Muscle of back (tissue), 11 donors: Measurements from ENCODE around the gene PDK2. TPM values are rescaled to one million over a fixed set of nuclear protein-coding genes. Genes with fewer than 3 reads are reported as not detected.

Source experiments
- DNase-seq, 3 donors: peaks; one replicate each; pipeline versions ENCODE4 v3.0.0 to v3.0.0-alpha.2; 2013
- polyA plus RNA-seq, 10 donors: library from polyadenylated mRNA; unstranded; fragments of 120-200 nt; gene quantifications; one replicate each; pipeline ENCODE4 v1.2.1, GENCODE V29; 2013; ENCODE audit not compliant: insufficient read length in 10 of 10

PDK2 gene
- polyA plus RNA-seq, 10 donors, result 39.8 to 69.0 (median 50.6) TPM

DNA sequence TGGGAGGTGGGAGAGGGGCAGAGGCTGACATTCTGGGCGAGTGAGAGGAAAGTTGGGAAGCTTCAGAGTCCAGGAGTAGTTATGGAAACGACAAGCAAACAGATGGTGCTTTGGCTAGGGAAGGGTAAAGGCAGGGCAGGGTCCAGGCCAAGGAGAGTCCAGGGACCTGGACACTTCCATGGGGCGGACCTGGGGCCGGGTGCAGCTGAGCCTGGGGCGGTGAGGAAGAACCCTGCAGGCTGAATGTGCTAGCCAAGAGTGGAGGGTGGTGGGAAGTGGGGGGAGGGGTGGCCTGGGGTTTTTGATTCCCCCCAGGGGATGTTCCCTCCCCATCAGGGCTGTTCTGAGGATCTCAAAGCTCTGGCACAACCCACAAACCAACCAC lies 52.7 kb downstream of the PDK2 start:
- DNase-seq, result peak in 2 of 3 donors; percentile 71 to 88

DNA sequence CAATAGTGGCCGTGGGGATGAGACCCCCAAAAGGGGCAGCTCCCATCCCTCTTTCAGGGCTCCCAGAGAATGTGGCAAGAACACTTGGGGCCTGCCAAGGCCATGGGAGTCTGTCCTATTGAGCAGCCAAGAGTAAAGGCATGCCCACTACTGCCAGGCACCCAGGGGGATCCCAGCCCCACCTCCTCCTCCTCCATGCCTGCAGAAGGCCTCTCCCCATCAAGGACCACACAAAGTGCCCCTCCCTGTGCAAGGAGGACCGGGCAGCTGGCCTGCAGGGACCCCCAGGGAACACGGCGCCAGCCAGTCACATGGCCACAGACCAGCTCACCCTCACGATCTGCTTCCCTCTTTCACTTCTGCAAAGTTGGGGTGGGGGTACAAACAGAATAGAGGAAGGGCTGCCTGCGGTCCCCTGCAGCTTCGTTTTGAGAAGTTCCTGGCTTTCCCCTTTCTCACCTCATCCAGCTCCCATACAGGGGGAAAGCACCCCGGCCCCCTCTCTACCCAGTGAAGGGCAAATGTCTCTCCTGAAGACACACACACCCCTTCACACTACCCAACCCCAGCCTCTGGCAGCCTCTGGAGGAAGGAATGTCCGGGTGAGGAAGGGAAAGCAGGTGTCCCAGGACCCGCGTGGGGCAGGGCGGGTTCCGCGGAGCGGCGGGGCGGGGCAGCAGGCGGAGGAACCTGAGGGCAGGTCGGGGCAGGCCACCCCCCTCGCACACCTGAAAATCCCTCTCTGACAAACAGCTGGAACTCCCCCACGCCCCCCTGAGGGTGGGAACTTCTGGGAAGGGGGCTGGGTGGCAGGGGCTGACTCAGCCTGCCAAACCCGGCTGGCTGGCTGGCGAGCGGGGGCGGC lies 53.3 kb downstream of the PDK2 start:
- peak in 2 of 3 donors; percentile 48 to 82 for DNase-seq

DNA sequence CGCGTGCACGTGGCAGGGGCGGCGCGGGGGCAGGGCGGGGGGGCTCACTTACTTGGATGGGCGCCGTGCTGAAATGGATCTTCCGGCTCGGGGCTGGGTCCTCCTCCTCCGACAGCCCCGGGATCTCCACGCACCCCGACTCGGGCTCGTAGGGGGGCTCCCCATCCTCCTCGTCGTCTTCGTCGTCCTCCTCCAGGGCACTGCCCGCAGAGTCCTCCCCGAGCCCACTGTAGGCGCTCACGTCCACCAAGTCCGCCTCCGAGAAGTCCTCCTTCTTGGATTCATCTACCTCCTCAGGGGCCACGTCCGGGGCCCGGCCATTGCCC lies 53.9 kb downstream of the PDK2 start:
- peak in 1 of 3 donors; percentile 63 for DNase-seq

DNA sequence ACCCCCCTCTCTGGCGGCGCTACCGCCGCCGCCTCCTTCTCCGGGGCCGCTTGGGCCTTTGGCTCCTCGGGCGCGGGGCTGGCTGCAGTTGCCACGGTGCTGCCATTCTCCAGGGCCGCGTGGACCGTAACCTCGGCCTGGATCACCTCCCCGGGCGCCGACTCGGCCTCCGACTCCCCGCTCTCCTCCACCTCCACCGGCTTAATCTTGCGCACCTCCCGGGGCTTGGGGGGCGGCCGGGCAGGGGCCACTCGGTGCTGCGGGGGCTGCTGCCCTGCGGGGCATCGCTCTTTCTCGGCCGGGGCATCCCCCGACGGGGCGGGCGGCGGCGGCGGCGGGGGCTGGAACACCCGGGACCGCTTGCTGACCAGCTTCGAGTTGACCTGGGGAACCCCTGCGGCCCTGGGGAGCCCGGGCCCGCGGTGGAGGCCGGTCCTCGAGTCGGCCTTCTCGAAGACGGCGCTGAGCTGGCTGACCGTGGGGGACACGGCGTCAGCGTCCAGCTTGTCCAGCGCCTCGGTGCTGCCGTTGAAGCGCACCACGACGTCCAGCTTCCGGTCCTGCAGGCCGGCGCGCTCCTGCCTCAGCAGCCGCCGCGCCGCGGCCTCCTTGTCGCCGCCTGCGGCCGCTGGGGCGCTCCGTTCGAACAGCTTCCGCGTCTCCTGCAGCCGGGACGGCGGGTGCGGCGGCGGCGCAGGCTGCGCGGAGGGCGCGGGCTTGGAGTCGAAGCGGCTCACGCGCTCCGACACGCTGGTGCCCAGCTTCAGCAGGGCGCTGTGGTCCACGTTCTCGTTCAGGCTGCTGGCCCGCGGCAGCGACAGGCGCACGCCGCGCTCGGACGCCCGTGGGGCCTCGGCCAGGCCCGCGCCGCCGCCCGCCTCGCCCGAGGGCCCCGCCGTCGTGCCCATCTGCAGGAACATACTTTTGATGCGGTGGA lies 54.5 kb downstream of the PDK2 start:
- DNase-seq, result peak in 2 of 3 donors; percentile 52 to 79

DNA sequence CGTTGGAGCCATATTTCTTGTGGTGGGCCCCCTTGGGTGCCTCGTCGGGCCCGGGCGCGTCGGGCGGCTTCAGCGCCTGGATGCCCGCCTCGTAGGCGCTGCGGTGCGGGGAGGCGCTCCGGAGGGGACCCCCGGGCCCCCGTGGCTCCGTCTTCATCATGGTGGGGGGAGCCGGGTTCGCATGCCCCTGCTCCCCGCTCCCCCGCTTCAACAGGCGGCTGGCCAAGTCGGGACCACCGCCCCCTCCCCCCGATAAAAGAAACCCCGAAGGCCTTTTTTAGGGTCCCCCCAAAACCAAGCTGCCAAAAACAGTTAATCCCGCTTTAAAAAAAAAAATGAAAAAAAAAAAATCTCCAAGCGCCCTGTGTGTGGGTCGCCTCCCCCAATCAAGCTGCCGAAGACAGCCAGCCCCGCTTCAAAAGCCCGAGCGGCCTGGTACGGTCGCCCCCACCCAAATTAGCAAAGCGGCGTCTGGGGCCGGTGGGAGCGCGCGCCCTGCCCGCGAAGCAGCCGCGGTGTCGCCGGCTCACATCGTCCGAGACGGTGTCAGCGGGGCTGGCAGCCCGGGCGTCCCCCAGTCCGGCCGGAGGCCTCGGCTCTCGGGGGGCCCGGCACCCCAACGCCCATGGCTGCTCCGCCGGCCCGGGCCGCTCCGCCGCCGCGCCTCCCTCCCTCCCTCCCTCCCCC lies 55.3 kb downstream of the PDK2 start, which contains the start of gene PPP1R9B:
TSS of gene PPP1R9B (minus strand) at position 324 of the 687 bp plus-strand sequence. CDS start at position 160, 164 bp downstream.
- no peak for DNase-seq

DNA sequence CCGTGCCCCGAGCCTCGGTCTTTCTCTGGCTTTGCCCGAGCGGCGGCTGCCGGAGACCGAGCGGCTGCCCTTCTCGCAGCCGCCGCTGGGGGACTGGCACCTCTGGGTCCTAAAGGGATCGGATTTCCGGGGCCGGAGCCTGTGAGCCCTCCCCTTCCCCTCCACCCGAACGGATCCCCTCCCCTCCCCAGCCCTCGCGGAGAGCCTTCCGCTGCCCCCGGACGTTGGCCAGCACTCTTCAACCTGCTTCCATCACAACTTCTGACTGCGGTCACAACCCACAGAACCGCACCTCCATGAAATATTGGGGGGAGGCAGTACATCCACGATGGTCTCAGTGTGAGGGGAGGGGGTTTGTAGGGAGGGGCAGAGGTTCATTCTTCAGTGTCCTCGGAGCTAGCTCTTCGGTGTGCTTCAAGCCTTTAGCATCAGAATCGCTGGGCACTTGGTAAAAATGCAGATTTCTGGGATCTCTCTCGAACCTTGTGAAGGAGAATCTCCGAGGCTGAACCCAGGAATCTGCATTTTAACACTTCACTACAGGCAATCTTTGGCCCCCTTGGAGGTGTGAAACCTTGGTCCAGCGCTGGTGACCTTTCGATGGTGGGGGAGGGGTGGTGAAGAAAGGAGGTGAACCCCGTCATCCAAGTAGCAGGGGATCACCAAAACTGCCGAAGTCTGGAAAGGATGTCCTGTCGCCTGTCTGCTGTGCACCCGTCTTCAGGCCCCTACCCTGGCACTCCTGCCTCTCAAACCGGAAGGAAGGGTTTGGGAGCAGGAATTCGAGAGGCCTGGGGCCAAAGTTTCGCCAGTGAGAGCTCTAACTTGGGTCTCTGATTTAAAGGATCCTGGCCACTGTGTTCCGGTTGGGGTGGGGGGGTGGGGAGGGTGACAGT lies 56.1 kb downstream of the PDK2 start:
- peak; percentile 89 to 97 (median 94) for DNase-seq

DNA sequence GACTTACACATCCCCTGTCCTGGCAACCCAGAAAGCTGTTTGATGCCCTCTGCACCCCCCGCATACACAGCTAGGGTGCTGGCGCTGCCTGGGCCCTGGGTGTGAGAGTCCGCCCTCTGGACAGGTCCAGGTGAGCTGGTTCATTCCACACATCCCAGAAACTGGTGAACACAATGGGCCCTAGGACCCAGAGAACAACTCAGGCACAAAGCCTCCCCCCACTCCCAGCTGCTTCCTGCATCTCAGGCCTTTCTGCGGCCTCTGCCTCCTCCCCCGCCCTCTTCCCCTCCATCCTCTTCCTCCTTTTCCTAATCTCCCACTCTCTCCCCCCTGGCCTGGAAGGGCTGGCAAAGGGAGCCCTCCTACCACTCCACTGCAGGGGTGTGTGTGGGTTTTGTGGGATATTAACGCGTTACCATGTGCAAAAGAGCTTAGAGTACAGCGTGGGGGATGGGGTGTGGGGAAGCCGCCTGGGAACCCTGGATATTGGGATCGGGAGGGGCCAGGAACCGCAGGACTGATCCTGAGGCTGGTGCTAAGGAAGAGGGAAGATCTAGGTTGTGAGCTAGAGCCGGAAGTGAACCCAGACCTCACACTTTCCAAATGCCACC lies 56.9 kb downstream of the PDK2 start:
- peak; percentile 92 to 97 (median 92) for DNase-seq

DNA sequence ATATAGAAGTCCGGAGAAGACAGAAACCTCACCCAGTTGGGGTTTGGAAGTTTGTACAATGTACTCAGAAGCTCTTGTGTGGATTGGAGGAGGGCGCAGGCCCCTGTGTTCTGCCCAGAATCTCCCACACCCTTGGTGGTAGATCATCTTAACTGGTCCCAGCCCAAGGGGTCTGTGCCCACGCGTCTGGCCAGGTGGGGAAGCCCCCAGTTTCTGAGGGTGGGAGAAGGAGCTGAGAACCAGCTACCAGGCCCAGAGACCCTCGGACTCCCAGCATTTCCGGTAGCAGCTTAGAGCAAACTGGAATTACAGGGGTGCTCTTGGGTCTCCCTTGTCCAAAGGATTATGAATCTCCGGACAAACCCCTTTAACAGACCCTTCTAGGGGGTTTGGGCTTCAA lies 57.6 kb downstream of the PDK2 start:
- DNase-seq, result no peak

DNA sequence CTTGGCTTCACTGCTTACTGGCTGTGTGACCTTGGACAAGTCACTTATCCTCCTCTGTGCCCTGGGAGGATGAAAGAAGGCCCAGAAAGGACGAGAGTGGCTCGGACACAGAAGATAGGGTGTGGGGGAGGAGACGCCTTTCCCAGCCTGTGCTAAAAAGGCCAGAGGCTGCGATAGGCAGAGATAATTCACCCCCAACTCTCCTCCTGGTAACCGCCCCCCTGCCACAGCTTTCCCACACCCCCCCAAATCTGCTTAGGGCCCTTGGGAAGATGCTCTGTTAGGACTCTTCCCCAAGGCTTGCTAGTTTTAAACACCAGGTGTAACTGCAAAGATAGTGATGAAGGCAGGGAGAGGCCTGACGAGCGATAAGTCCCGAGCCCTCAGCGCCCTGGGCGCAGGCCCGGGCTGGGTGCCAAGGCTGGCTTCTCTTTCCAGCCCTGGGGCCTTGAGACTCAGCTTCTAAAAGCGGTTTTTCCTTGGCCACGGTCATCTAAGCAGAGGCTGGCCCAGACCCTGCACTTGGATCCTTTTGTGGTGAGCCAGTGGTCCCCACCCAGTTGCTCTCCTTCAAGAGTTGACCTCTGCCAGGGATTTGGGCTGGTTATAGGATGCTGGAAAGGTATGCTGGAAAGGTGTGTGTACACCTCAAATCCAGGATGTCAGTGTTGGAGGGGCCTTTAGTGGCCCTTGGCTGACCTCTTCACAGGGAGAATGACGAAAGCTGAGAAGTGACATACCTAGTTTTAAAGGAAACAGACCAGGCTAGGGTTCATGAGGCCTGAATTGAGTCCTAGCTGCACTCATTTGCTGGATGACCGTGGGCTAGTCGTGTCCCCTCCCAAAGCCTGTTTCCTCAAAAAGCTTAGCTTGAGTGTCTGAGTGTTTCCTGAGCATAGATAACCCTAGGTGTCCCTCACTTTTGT lies 58.8 kb downstream of the PDK2 start:
- DNase-seq, result peak in 2 of 3 donors; percentile 65 to 80

DNA sequence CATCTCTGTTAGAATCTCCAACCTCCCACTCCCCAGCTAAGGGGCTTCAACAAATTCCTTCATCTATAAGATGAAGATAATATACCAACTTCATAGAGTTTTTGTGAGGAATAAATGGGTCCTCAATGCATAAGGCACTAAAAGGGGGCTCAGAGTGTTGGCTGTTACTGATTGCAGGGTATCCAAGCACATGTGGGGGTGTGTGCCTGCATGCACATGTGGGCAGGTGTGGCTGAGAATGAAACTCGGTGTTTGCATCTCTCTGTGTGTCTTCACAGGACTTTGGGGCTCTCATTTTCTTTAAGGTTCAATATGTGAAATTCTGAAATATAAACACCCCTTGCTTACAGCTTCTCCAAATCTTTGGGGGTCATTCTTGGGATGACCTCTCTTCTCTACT lies 59.5 kb downstream of the PDK2 start:
- DNase-seq, result no peak

DNA sequence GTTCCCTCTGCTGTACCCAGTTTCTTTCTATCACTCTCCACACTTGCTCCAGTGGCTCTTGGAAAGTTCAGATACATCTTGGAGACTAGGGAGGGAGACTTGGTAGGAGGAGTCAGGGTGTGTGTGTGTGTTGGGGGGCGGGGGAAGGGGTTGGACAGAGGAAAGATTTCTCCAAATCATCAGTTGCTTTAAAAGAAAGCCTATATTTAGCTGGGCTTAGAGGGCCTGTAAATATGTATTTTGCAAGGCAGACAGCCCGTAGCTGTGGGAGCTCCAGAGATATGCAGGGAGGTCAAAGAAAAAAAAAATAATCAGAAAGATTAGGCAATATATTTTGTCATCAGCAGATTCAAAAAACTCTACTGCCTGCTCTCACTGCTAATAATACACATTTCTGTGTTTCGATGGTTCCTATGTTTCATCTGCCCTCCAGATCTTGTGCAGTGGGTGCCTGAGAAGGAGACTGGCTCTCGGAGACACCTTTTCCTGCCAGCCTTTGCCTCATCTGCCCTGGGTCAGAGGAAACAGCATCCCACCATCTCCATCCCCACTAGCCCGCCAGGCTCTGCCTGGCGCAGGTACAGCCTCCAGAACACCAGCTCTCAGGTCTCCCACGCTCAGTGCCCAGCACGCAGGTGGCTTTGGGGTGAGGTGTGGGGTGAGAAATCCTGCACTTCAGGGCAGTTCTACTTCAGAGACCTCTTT lies 60.1 kb downstream of the PDK2 start:
- DNase-seq, result peak; percentile 42 to 88 (median 69)

DNA sequence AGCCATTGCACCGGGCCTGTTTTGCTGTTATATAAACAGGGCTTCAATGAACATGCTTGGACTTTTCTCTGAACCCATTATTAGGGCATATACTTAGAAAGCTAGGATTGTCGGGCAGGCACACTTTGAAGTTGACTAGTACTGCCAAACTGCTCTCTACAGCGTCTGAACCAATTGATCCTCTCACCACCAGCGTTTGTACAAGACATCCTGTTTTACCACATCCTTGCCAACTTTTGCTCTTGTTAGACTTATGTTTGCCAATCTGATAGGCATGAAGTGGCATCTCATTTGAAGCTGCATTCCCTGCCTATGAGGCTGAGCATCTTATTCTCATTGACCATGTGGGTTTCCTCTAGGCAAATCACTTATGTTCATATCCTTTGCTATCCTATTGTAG lies 62.7 kb downstream of the PDK2 start:
- no peak for DNase-seq

DNA sequence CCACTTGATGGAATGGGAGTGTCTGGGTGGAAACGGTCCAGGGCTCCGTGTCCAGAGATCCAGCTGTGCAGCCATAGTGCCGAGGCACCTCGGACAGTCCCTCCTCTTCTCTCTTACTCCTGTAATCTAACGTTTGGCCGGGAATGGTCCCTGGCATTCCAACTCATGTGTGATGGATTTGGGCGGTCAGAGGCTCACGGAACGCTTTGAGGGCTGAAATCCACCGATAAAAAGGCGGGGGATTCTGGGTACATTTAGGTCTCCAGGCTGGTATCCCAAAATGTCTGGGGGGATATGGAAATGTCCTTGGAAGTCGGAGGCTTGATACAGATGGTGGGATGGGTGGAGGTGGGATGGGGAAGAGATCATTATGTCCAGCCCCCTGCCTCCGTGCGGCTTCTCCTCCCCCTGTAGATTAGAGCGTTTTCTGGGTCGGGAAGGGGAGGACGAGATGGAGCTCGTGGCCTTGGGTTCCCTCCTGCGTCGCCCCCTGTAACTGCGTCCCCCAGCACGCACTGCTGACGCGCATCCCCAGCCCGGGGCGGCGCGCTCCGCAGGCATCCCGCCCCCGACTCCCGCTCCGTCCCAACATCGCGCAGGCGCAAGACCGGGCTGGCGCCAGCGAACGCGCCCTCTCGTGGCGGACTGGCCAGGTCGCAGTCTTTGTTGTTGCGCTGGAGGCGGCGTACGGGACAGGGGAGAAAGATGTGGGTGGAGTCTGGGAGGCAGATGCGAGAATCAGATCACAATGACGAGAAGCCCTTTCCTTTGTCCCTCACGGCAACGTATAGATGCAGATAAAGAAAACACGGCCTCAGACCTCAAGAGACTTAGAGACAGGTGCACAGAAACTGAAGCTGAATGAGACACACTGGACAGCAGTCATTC lies 66.1 kb downstream of the PDK2 start:
- DNase-seq, result peak; percentile 93 to 98 (median 98)
